LNCaP clone FGC (cell line): Measurements from ENCODE around the gene SIPA1L3.
A peak's percentile ranks its signal among the peaks of the same experiment; 100 is the strongest.

Experiments
- DNase-seq: peaks from one replicate; pipeline ENCODE4 v3.0.0-alpha.2; 2011; ENCODE audit warnings: low read depth
- H3K4me3 ChIP-seq: 2 replicates; pipeline ENCODE4 v1.5.1; 2011; ENCODE audit warnings: mild to moderate bottlenecking, low read depth, low read length, control low read depth
- CTCF ChIP-seq: IDR thresholded peaks from 2 replicates; pipeline ENCODE4 v1.5.1; 2012; ENCODE audit warnings: mild to moderate bottlenecking; ENCODE audit not compliant: control insufficient read depth, insufficient read depth; ENCODE audit errors: extremely low read depth

Gene SIPA1L3

DNA sequence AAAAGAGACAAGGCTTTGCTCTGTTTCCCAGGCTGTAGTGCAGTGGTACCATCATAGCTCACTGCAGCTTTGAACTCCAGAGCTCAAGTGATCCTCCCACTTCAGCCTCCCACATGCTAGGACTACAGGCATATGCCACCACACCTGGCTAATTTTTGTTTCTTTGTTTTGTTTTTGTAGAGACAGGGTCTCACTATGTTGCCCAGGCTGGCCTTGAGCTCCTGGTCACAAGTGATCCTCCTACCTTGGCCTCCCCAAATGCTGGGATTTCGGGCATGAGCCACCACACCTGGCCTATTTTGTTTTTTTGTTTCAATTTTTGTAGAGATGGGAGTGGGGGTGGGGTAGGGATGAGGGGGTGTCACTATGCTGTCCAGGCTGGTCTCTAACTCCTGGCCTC lies 7.6 kb upstream of the SIPA1L3 start:
- no peak for TF ChIP-seq CTCF
- DNase-seq, result no peak
- no peak overlapping the region for H3K4me3 ChIP-seq

DNA sequence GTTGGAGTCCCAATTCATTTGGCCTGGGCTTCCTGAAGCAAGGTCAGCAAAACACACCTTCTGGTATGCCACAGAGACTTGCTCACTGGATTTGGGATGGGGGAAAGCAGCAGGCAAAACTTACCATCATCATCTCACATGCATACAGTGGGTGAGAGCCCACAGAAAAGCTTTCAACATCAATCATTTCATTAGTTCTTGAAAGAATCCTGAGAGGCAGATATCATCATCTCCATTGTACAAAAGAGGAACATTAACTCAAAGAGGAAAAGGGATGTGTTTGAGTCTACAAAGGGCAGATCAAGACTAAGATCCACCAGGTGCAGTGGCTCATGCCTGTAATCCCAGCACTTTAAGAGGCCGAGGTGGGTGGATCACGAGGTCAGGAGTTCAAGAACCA lies 7.0 kb upstream of the SIPA1L3 start:
- no peak for DNase-seq
- no peak overlapping the region for H3K4me3 ChIP-seq
- TF ChIP-seq CTCF, result no peak

GRCh38 chr19:37902668-37903067 lies 4.3 kb upstream of the SIPA1L3 start:
- H3K4me3 ChIP-seq, result no peak overlapping the region
- DNase-seq, result peak; percentile 51
- TF ChIP-seq CTCF, result peak; percentile 85

- H3K4me3 ChIP-seq, result no peak overlapping the region
- no peak for TF ChIP-seq CTCF
- DNase-seq, result no peak
These were observed 3.9 kb upstream of the SIPA1L3 start for GRCh38 chr19:37903096-37903495.

DNA sequence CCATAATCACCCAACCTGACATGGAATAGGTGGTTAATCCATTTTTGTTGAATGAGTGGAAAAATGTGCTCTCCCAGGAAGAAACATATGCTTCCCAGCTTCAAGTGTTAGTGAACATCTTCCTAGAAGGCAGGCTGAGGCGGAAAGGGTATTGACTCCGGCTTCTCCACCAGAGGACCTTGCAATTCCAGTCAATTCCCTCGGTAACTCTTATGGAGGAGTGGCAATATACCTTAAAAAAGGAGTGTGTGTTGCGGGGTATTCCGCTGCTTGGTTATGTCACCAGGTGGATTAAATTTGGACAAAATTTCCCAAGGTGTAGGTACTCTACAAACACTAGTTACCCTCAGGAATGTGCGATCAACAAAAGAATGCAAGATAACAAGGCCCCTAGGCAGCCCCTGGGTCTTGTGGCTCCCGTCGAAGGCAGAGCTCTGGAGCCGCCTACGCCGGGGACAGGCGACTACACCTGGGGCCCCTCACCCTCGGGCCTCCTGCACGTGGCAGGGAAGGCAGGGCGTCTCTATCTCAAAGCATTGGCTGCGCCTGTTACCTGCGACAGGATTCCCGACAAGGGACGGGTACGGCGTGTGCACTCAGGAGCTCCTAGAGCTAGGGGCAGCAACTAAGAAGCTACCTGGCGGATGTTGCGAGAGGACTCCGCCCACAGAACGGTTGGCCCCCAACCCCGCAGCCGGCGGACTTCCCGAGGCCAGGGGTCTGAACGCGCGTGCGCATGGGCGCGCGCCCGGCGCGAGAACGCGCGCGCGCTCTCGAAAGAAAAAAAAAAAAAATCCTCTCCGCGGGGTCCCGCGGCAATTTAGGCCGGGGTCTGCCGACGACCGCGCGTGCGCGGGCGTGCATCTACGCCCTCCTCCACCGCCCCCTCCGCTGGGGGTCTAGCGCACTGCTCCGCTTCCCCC lies 801 bp upstream of the SIPA1L3 start, which contains the start of gene WDR87:
Gene WDR87 (minus strand): TSS at position 649 of the 923 bp plus-strand sequence. CDS start 8,355 bp downstream, outside the sequence.
- peak within 1 kb of the TSS; percentile 76 for H3K4me3 ChIP-seq
- no peak for TF ChIP-seq CTCF
- no peak for DNase-seq

DNA sequence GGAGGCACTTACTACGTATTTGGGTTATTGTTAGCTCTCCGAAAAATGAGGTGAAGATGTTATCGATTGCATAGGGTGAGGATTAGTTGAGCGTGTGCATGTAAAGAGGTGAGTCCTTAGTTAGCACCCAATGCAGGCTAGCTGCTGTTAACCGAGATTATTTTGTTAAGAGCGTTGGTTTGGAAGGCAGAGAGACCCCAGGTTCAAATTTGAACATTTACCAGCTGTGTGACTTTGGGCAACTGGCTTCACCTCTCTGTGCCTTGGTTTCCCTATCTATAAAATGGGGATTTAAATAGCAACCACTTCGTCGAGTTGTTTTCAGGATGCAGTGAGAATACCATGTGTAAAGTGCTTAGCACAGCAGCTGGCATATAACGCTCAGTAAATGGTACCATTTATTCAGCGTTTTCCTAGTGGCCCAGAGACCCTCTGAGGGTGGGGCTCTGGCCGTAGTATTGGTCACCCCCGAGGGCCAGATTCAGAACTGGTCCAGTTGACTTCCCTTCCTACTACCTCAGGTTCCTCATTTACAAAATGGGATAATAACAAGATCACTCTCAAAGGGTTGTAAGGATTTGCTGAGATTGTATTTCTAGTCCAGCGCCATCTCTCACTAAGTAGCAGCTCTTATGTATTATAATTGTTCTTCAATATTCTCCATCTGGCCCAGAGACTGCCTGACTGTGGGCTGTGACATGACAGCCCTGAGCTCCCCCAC lies 887 bp downstream of the SIPA1L3 start:
- TF ChIP-seq CTCF, result no peak
- DNase-seq, result no peak
- peak overlapping the region; percentile 76 for H3K4me3 ChIP-seq
